Epidermal melanocyte (primary cell): ENCODE data around the gene SLC6A1.

Experiments
- DNase-seq: peaks from one replicate; pipeline ENCODE4 v3.0.0; 2011; ENCODE audit warnings: low spot score; ENCODE audit not compliant: insufficient read length

The SLC6A1 gene

DNA sequence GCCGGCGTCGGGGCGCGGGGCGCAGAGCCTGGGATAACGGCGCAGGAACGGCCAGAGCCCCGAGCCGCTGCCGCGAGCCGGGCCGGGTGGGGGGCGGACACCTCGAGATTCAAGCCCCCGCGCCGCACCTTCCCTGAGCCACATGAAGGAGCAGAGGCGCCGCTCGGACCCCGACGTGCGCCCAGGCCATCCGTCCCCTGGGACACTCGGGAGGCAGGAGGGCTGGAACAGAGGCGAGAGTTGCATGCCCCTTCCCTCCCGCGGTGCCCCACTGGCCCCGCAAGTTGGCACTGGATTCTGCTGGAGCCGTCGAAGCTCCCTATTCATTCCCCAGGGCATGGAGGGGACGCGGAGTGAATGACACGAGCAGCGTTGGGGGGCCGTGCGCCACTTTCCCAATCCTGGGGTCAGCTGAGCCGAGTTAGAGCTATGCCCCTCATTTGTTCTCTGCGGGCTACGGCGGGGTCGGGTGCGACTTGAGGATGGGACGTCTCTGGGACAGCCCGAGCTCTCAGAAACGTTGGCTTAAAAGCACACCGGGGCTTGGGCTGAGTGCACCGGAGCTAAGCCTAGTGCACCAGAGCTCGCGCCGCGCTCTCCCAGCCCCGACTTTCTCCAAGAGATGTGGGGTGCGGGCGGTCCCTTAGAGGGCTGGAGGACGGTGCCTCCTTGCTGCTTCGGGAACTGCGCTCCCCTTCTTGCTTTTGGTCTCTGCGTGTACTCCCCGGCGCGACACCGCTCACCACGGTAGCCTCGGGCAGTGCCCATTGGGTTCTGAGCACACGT, 588 bp downstream of the SLC6A1 start:
- DNase-seq, result no peak

GRCh38 chr3:10993729-10994065, 1.1 kb downstream of the SLC6A1 start:
- no peak for DNase-seq

- DNase-seq, result no peak
These were observed 1.8 kb downstream of the SLC6A1 start for GRCh38 chr3:10994306-10994705.

- DNase-seq, result no peak
These were observed 3.3 kb downstream of the SLC6A1 start for GRCh38 chr3:10995871-10996270.

- no peak for DNase-seq
These were observed 3.9 kb downstream of the SLC6A1 start for GRCh38 chr3:10996345-10997013.

DNA sequence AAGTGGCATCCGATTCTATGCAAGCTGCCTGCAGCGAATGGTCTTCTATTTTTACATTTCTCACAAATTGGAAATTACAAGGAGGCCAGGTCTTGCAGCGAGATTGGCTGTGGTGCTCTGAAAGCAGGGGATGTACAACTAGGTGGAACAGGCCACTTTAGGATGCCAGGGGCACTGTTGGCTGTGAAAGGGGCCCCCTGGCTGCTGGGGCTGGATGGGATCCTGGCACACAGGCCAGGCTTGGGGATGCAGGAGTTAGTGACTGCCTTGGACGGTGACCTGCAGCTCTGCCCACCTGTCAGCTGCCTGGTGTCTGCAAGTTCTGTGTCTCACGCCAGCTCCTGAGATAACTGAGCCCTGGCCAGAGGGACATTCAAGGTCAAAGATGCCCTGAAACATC, 4.6 kb downstream of the SLC6A1 start:
- no peak for DNase-seq

DNA sequence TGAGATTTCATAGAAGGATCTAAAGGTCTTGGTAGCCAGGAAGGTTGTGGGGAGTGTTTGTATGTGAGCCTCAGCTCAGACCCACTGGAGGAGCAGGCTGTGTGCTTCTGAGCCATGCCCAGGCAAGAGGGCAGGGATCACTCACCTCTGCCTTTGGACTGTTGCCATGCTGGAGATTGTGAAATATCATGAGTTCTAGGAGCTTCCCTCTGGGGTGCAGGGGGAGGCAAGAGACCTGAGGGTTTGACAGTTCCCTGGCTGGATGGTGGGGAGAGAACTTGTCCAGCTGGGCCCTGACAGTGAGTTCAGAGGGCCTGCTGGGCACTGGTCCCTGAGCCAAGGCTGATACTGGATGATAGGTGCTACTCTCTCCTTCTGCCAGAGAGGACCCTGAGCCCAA, 6.0 kb downstream of the SLC6A1 start:
- DNase-seq, result no peak

- DNase-seq, result no peak
These were observed 6.9 kb downstream of the SLC6A1 start for GRCh38 chr3:10999221-11000107.

DNA sequence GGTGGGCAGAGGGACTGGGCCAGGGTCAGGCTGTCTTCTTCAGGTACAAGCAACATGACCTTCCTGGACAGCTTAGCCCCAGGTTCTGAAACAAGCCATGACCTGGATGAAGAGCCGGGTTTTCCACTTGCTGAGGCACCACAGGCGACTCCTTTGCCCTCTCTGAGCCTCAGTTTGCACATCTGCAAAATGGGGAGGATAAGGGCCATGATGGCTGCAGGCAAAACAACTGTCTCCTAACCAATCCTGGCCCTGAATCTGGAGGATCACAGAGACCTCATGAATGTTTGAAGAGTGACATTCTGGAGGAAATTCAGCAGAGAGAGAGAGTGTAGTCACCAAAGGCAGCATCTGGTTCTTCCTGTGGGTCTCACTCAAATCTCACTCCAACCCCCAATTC, 8.0 kb downstream of the SLC6A1 start:
- no peak for DNase-seq

GRCh38 chr3:11001020-11001657, 8.6 kb downstream of the SLC6A1 start:
- DNase-seq, result no peak

DNA sequence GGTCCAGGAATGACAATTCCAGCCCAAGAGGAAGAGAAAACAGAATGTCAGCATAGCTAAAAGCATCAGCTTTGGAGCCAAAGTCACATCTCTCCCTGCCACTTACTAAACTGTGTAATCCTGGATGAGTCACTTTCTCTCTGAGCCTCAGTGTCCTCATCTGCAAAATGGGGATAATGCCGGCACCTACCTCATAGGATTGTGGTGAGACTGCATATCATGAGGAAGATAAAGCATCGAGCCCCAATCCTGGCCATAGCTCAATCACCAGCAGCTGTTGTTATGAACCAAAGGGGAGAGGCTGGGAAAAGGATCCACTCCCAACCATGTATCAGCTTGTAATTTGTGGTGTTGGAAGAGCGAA, 9.1 kb downstream of the SLC6A1 start:
- no peak for DNase-seq

- DNase-seq, result no peak
These were observed 9.8 kb downstream of the SLC6A1 start for GRCh38 chr3:11002371-11002807.

- no peak for DNase-seq
These were observed 12.0 kb downstream of the SLC6A1 start for GRCh38 chr3:11004563-11004962.

DNA sequence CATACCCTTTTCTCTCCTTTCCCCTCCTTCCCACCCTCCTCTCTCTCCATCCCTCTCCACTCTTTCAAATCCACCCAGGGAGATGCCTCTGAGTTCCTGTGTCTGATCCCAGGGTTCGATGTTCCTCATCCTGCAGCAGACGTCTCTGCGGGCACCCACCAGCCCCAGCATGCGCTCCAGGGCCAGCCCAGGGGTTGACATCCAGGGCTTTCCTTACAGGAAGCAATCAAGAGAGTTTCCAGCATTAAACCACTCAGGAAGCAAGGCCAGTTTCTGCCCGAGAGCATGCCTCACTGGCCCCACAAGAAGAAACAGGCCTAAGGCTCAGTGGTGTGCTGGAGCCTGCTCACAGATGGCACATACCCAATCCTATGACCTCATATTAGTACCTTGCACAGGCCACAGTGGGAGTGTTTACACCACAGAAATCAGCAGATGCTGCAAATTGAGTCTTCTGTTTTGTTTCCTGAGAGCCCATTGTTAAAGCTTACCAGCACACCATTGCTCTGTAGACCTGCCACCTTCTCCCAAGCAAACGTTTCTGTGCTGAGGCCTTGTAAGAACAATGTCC, 13.2 kb downstream of the SLC6A1 start:
- DNase-seq, result no peak

DNA sequence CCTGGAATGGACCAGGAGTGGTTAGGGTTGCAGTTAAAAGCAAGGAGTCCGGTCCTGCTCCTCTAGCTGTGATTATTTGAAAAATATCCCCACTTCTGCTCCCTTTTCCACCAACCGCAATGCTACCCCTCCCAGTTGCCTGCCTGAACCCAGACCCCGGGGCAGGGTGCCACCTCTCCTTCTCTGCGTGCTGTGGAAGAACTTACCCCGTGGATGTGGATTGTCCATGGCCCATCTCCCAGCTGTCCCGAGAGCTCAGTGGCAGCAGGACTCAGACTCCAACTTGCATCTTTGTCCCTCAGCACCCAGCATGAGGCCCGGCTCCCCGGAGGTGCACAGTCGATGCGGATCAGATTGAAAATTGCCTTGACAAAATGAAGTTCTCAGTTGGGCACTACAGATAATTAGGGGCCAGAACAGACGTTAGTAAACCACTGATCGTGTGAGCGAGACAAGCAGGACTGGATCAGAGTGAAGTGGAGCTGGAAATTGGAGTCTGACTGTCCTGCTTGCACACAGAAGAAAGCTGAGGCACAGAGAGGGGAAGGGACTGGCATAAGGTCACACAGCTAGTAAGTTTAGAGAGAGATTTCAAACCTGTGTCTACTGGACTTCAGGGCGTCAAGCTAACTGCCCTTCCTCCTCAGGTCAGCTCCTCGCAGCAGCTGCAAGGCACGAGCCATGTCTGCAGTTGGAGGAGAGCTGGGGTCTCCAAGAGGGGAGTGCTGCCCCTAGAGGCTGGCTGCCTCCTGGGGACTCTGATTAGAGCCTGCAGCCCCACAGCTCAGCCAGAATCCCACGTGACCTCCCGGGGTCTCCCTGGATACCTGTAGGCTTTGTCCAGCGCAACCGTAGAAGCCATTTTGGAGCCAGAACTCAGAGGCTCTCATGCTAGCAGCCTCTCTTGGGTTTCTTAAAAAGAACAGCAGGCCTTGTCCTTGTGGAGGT, 14.7 kb downstream of the SLC6A1 start:
- DNase-seq, result no peak

DNA sequence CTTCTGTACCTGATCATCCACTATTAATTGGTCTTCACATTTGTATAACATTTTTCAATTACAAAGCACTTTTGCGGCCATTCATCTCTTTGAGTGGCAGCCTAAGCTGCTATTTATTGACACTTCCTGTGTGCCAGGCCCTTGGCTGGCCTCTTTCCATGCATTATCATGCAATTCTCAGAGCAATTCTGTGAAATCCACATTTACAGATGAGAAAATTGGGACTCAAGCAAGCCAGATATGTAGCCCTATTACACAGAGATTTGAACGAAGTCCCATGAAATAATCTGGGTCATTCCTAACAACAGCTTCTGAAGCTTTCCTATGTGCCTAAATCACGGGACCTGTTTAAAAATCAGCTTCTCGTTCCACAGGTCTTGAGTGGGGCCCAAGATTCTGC, 17.4 kb downstream of the SLC6A1 start:
- no peak for DNase-seq

DNA sequence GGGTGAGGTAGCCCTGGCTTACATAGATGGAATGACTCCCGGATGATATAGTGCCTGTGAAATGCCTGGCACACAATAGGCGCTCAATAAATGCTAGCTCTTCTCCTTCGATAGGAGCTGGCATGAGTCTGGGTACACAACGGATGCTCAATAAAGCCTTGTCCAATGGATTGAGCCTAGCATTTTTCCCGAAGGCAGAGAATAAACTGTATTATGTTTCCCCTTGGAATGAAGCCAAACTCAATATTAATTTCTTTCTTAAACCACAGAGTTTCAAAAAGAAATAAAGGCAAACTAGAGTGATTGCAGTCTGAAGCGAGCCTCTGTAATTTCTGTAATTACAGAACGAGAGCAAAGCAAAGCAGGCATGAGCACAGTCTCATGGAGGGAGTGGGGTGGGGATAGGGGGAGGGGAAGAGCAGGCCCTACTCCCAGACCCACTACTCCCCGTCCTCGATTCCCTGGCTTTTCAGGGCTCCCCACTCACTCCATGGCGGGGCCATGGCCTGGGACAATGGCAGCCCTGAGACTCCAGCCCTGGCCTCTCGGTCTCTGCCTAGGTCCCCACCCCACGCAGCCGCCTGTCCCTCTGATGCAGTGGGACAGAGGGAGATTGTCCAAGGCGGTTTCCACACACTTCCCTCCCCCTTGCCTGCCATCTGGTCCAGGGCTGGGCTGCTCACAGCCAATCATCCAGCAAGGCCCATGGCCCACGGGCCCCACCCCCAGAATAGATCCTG, 18.0 kb downstream of the SLC6A1 start:
- no peak for DNase-seq

GRCh38 chr3:11014253-11014652, 21.7 kb downstream of the SLC6A1 start:
- DNase-seq, result no peak

GRCh38 chr3:11014752-11015151, 22.2 kb downstream of the SLC6A1 start:
- DNase-seq, result no peak

GRCh38 chr3:11015369-11015768, 22.8 kb downstream of the SLC6A1 start:
- no peak for DNase-seq
